ENCODE data around the gene XKR3. TPM values are rescaled to one million over a fixed set of nuclear protein-coding genes. Genes with fewer than 3 reads are reported as not detected.

The XKR3 gene
- total and polyA plus RNA-seq, 9 donors, result 0.12 TPM; not detected in 8

DNA sequence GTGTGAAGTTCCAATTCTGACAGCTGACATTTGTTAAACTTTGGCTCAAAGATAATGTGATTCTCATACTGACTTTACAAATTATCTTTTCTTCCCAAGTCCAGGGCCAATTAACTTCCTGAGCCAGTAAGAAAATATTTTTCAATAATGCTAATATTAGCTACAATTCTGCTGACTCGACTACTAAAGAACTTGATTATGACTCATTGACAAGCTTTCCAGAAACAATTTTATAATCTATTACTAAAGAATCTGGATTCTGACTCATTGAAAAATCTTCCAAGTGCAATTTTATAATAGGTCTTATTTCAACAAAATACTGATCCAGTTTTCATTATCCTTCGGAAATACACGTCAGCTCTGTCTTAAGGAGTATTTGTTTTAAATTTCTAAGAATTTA lies 12.9 kb upstream of the XKR3 start:
- Histone ChIP-seq H3K27me3 (ENCODE audit: control insufficient read depth, insufficient read depth, low read length) (no peaks in the 10 kb centered on the region), H3K36me3 (ENCODE audit: control insufficient read depth, insufficient read depth, low read length) (no peaks in the 10 kb centered on the region), H3K27ac (ENCODE audit: low read length) (no peak overlapping the region), H3K4me1 (ENCODE audit: control insufficient read depth, insufficient read depth, low read length) (no peaks in the 10 kb centered on the region), H3K4me3 (ENCODE audit: low read length) (no peak overlapping the region), H3K9me3 (replicated peaks; ENCODE audit: control insufficient read depth, low read depth, low read length) (no peaks in the 10 kb centered on the region)
- WGBS (ENCODE audit: insufficient coverage), result no CpG with 5 or more reads among the region's 3 CpGs
- no peak for DNase-seq

- WGBS (ENCODE audit: insufficient coverage), result no CpG with 5 or more reads among the region's 1 CpG
- H3K27ac ChIP-seq (ENCODE audit: low read length), result no peak overlapping the region
- no peaks in the 10 kb centered on the region for H3K4me1 ChIP-seq (ENCODE audit: control insufficient read depth, insufficient read depth, low read length)
- H3K36me3 ChIP-seq (ENCODE audit: control insufficient read depth, insufficient read depth, low read length), result no peaks in the 10 kb centered on the region
- H3K9me3 ChIP-seq (replicated peaks; ENCODE audit: control insufficient read depth, low read depth, low read length), result no peaks in the 10 kb centered on the region
- no peak for DNase-seq
- no peak overlapping the region for H3K4me3 ChIP-seq (ENCODE audit: low read length)
- no peaks in the 10 kb centered on the region for H3K27me3 ChIP-seq (ENCODE audit: control insufficient read depth, insufficient read depth, low read length)
These were observed 9.8 kb upstream of the XKR3 start for GRCh38 chr22:16834971-16835370.

GRCh38 chr22:16831257-16831656 lies 6.0 kb upstream of the XKR3 start:
- 61% methylated on average over 2 of the region's 5 CpGs for WGBS (ENCODE audit: insufficient coverage)
- Histone ChIP-seq H3K9me3 (replicated peaks; ENCODE audit: control insufficient read depth, low read depth, low read length) (no peaks in the 10 kb centered on the region), H3K27ac (ENCODE audit: low read length) (no peak overlapping the region), H3K36me3 (ENCODE audit: control insufficient read depth, insufficient read depth, low read length) (no peaks in the 10 kb centered on the region), H3K4me3 (ENCODE audit: low read length) (no peak overlapping the region), H3K4me1 (ENCODE audit: control insufficient read depth, insufficient read depth, low read length) (no peaks in the 10 kb centered on the region), H3K27me3 (ENCODE audit: control insufficient read depth, insufficient read depth, low read length) (no peaks in the 10 kb centered on the region)
- DNase-seq, result peak; percentile 51

- H3K4me3 ChIP-seq (ENCODE audit: low read length), result no peak overlapping the region
- H3K9me3 ChIP-seq (replicated peaks; ENCODE audit: control insufficient read depth, low read depth, low read length), result no peaks in the 10 kb centered on the region
- no CpG with 5 or more reads among the region's 3 CpGs for WGBS (ENCODE audit: insufficient coverage)
- no peaks in the 10 kb centered on the region for H3K36me3 ChIP-seq (ENCODE audit: control insufficient read depth, insufficient read depth, low read length)
- no peak for DNase-seq
- no peak overlapping the region for H3K27ac ChIP-seq (ENCODE audit: low read length)
- H3K4me1 ChIP-seq (ENCODE audit: control insufficient read depth, insufficient read depth, low read length), result no peaks in the 10 kb centered on the region
- H3K27me3 ChIP-seq (ENCODE audit: control insufficient read depth, insufficient read depth, low read length), result no peaks in the 10 kb centered on the region
These were observed 4.8 kb upstream of the XKR3 start for GRCh38 chr22:16829985-16830384.

DNA sequence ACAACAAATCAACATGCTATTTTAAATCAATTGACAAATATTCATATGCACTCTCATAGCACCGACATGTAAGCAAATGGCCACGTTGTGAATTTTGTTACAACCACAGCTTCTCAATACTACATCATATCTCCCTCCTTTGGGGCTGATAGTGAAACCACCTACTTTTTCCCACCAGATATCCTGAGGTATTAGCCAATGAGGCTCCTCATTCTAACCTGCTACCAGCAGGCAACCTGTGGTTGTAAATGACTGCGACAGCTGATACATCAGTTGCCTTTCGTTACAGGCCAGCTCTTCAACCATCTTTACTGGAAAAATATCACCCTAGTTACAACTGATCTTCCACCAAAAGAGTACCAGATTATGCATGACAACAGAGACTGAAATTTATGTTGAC lies 3.7 kb upstream of the XKR3 start:
- DNase-seq, result no peak
- Histone ChIP-seq H3K4me3 (ENCODE audit: low read length) (no peak overlapping the region), H3K4me1 (ENCODE audit: control insufficient read depth, insufficient read depth, low read length) (no peaks in the 10 kb centered on the region), H3K27ac (ENCODE audit: low read length) (no peak overlapping the region), H3K27me3 (ENCODE audit: control insufficient read depth, insufficient read depth, low read length) (no peaks in the 10 kb centered on the region), H3K9me3 (replicated peaks; ENCODE audit: control insufficient read depth, low read depth, low read length) (no peaks in the 10 kb centered on the region), H3K36me3 (ENCODE audit: control insufficient read depth, insufficient read depth, low read length) (no peaks in the 10 kb centered on the region)
- 86% methylated on average over 2 of the region's 4 CpGs for WGBS (ENCODE audit: insufficient coverage)

DNA sequence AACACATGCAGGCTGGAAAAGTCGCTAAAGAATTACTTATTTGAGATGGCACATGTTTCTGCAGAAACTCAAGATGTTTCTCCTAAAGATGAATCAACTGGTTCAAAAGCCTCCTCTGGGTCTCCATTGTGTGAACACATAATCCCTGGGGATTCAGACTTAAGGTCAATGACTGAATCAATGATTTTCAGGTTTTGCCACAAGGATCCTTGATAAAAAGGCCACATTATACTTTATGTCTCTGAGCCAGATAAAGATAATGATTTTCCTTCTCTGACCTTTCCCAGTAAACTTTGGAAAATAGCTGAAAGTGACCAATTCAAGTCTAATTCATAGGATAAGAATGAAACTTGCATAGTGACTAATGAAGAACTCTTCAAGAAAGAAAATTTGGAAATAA lies 2.3 kb upstream of the XKR3 start:
- WGBS (ENCODE audit: insufficient coverage), result 100% methylated on average over 1 of the region's 1 CpG
- Histone ChIP-seq H3K4me1 (ENCODE audit: control insufficient read depth, insufficient read depth, low read length) (no peaks in the 10 kb centered on the region), H3K36me3 (ENCODE audit: control insufficient read depth, insufficient read depth, low read length) (no peaks in the 10 kb centered on the region)

GRCh38 chr22:16819249-16819648 lies 6.0 kb downstream of the XKR3 start:
- no peak overlapping the region for H3K4me3 ChIP-seq (ENCODE audit: low read length)
- no peaks in the 10 kb centered on the region for H3K27me3 ChIP-seq (ENCODE audit: control insufficient read depth, insufficient read depth, low read length)
- no peaks in the 10 kb centered on the region for H3K36me3 ChIP-seq (ENCODE audit: control insufficient read depth, insufficient read depth, low read length)
- H3K27ac ChIP-seq (ENCODE audit: low read length), result no peak overlapping the region
- no peaks in the 10 kb centered on the region for H3K9me3 ChIP-seq (replicated peaks; ENCODE audit: control insufficient read depth, low read depth, low read length)
- DNase-seq, result no peak
- no peaks in the 10 kb centered on the region for H3K4me1 ChIP-seq (ENCODE audit: control insufficient read depth, insufficient read depth, low read length)

More for the DNA sequence above, 2.3 kb upstream of the XKR3 start:
- Histone ChIP-seq H3K9me3 (replicated peaks; ENCODE audit: control insufficient read depth, low read depth, low read length) (no peaks in the 10 kb centered on the region), H3K27me3 (ENCODE audit: control insufficient read depth, insufficient read depth, low read length) (no peaks in the 10 kb centered on the region), H3K27ac (ENCODE audit: low read length) (no peak overlapping the region), H3K4me3 (ENCODE audit: low read length) (no peak overlapping the region)
- no peak for DNase-seq

GRCh38 chr22:16818538-16818937 lies 6.7 kb downstream of the XKR3 start:
- DNase-seq, result no peak
- Histone ChIP-seq H3K36me3 (ENCODE audit: control insufficient read depth, insufficient read depth, low read length) (no peaks in the 10 kb centered on the region), H3K4me1 (ENCODE audit: control insufficient read depth, insufficient read depth, low read length) (no peaks in the 10 kb centered on the region), H3K4me3 (ENCODE audit: low read length) (no peak overlapping the region), H3K27me3 (ENCODE audit: control insufficient read depth, insufficient read depth, low read length) (no peaks in the 10 kb centered on the region), H3K27ac (ENCODE audit: low read length) (no peak overlapping the region), H3K9me3 (replicated peaks; ENCODE audit: control insufficient read depth, low read depth, low read length) (no peaks in the 10 kb centered on the region)
- 66% methylated on average over 2 of the region's 2 CpGs for WGBS (ENCODE audit: insufficient coverage)

DNA sequence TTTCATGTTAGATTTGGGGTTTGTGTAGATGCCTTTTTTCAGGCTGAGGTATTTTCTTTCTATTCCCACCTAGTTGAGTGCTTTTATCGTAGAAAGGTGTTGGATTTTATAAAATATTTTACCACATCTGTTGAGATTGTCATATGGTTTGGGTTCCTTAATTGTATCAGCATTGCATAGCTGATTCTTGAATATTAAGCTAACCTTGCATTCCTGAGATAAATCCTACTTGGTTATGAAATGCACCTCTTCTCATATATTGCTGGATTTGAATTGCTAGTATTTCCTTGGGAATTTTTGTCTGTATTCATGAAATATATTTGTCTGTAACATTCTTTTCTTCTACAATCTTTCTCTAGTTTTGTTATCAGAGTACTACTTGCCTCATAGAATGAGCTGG lies 10.1 kb downstream of the XKR3 start:
- WGBS (ENCODE audit: insufficient coverage), result no CpG with 5 or more reads among the region's 1 CpG
- Histone ChIP-seq H3K4me3 (ENCODE audit: low read length) (no peak overlapping the region), H3K4me1 (ENCODE audit: control insufficient read depth, insufficient read depth, low read length) (no peaks in the 10 kb centered on the region), H3K9me3 (replicated peaks; ENCODE audit: control insufficient read depth, low read depth, low read length) (no peaks in the 10 kb centered on the region), H3K27ac (ENCODE audit: low read length) (no peak overlapping the region), H3K27me3 (ENCODE audit: control insufficient read depth, insufficient read depth, low read length) (no peaks in the 10 kb centered on the region), H3K36me3 (ENCODE audit: control insufficient read depth, insufficient read depth, low read length) (no peaks in the 10 kb centered on the region)
- DNase-seq, result no peak

DNA sequence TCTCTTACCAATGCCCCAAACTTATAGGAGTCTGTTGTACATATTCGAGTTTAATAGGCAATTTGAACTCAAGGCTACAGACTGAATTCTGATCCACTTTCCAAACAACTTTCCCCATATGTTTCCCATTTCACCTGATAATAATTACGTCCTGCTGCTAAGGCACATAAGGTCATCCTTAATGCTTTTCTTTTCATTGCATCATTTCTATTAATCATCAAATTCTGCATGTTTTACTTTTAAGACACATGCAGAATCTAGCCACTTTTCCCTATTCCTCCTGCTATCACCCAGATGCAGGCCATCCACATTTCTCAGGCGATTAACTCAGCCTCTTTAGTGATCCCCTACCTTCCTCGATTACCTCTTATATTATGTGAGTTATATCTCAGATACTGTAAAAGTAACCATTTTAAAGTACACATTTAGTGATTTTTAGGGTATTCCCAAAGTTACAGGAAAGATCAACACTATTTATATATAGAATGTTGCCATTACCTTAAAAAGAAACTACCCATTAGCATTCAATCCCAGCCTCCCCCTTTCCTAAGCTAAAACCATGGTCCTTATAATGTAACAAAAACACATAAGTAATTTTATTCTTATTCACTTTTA lies 14.9 kb downstream of the XKR3 start:
- Histone ChIP-seq H3K4me1 (ENCODE audit: control insufficient read depth, insufficient read depth, low read length) (no peaks in the 10 kb centered on the region), H3K27me3 (ENCODE audit: control insufficient read depth, insufficient read depth, low read length) (no peaks in the 10 kb centered on the region), H3K27ac (ENCODE audit: low read length) (no peak overlapping the region), H3K4me3 (ENCODE audit: low read length) (no peak overlapping the region), H3K9me3 (replicated peaks; ENCODE audit: control insufficient read depth, low read depth, low read length) (no peaks in the 10 kb centered on the region), H3K36me3 (ENCODE audit: control insufficient read depth, insufficient read depth, low read length) (no peaks in the 10 kb centered on the region)
- no peak for DNase-seq
- WGBS (ENCODE audit: insufficient coverage), result 29% methylated on average over 1 of the region's 4 CpGs

- H3K27ac ChIP-seq (ENCODE audit: low read length), result no peak overlapping the region
- no peak for DNase-seq
- no CpG with 5 or more reads among the region's 2 CpGs for WGBS (ENCODE audit: insufficient coverage)
- H3K4me1 ChIP-seq (ENCODE audit: control insufficient read depth, insufficient read depth, low read length), result no peaks in the 10 kb centered on the region
- no peak overlapping the region for H3K4me3 ChIP-seq (ENCODE audit: low read length)
- H3K36me3 ChIP-seq (ENCODE audit: control insufficient read depth, insufficient read depth, low read length), result no peaks in the 10 kb centered on the region
- no peaks in the 10 kb centered on the region for H3K27me3 ChIP-seq (ENCODE audit: control insufficient read depth, insufficient read depth, low read length)
- H3K9me3 ChIP-seq (replicated peaks; ENCODE audit: control insufficient read depth, low read depth, low read length), result no peaks in the 10 kb centered on the region
These were observed 16.5 kb downstream of the XKR3 start for GRCh38 chr22:16808744-16809143.
